Hepatocyte (in vitro differentiated cells): Measurements from ENCODE around the gene TNS2.

Source experiments
- EZH2phosphoT487 ChIP-seq: fragments of 200-600 bp; sonication (generic); IDR thresholded peaks from one replicate; pipeline ENCODE4 v1.6.1; 2018; ENCODE audit warnings: antibody characterized with exemption, mild to moderate bottlenecking, low read depth, moderate library complexity; ENCODE audit not compliant: unreplicated experiment, severe bottlenecking
- TF ChIP-seq, protein P1 (sequence below): fragments of 200-600 bp; sonication (generic); IDR thresholded peaks from 2 replicates; pipeline ENCODE4 v1.5.1; 2016; ENCODE audit warnings: antibody characterized with exemption, mild to moderate bottlenecking; ENCODE audit not compliant: poor library complexity

DNA sequence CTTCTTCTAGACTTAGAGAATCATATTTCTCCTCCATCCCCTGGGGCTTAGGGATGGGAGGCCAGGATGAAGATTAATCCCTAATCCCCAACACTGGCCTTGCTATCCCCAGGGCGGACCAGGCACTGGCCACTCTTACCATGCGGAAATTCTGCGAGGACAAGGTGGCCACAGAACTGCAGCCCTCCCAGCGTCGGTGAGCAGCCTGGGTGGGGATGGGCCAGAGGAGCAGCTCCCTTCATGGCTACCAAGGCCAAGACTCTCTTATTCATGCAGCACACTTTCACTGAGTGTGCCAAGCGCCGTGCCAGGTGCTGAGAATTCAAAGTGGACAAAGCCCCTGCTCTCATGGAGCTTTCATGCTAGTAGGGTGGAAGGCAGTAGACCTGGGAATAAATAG is 7.0 kb downstream of the TNS2 start:
- TF ChIP-seq, protein P1, sequence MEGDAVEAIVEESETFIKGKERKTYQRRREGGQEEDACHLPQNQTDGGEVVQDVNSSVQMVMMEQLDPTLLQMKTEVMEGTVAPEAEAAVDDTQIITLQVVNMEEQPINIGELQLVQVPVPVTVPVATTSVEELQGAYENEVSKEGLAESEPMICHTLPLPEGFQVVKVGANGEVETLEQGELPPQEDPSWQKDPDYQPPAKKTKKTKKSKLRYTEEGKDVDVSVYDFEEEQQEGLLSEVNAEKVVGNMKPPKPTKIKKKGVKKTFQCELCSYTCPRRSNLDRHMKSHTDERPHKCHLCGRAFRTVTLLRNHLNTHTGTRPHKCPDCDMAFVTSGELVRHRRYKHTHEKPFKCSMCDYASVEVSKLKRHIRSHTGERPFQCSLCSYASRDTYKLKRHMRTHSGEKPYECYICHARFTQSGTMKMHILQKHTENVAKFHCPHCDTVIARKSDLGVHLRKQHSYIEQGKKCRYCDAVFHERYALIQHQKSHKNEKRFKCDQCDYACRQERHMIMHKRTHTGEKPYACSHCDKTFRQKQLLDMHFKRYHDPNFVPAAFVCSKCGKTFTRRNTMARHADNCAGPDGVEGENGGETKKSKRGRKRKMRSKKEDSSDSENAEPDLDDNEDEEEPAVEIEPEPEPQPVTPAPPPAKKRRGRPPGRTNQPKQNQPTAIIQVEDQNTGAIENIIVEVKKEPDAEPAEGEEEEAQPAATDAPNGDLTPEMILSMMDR: no peak
- TF ChIP-seq EZH2phosphoT487: no peak
